ENCODE measurements around the gene SRRM1.

Gene SRRM1

GRCh38 chr1:24722073-24723035 is 79.3 kb downstream of the SRRM1 start:
- DNase-seq = peak; percentile 76

Data from OCI-M1 (cell line).